ENCODE measurements around the gene CDKN2B-AS1. TPM values are rescaled to one million over a fixed set of nuclear protein-coding genes. Genes with fewer than 3 reads are reported as not detected.
A peak's percentile ranks its signal among the peaks of the same experiment; 100 is the strongest.

Gene CDKN2B-AS1
- total RNA-seq, 1 donor from 2014 or later = 1.4 TPM

DNA sequence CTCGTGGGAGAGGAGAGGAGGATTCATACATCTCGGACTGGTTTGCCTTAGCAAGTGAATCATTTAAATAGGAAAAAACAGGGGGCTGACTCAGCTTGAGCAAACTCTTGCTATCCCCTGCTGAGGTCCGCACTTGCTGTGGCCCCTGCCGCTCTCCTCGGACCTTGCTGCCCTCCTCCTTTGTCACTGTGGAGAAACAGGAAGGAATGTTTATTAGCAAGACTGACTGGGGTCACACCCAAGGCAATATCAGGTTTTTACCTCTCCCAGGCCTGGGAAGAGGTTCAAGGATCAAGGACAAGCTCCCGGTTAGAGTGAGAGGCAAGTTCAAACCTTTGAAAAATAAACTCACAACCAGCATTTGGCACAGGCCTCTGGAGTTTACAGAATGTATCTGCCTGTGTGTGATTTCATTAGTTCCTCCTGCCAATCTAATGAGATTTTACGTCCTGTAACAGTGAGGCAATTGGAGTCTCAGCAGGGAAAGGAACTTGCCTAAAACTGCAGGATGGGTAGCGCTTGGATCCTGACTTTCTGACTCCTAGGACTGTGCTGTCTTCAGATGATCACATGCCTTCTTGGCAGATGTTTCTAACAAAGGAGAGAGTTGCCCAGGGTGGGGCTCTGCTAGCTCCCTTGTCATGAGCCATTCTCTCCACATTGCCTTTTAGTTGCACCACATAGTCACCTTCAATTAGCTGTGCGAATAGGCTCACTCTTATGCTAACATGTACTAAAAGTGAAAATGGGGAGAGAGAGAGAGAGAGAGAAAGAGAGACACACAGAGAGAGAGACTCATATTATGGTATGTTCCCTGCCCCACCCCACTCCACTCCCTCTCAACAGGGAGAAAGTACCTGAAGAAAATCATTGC, 123.2 kb downstream of the CDKN2B-AS1 start:
- DNase-seq (ENCODE audit: low read depth in 2 of 2) = peak in 1 of 2 donors; percentile 95

DNA sequence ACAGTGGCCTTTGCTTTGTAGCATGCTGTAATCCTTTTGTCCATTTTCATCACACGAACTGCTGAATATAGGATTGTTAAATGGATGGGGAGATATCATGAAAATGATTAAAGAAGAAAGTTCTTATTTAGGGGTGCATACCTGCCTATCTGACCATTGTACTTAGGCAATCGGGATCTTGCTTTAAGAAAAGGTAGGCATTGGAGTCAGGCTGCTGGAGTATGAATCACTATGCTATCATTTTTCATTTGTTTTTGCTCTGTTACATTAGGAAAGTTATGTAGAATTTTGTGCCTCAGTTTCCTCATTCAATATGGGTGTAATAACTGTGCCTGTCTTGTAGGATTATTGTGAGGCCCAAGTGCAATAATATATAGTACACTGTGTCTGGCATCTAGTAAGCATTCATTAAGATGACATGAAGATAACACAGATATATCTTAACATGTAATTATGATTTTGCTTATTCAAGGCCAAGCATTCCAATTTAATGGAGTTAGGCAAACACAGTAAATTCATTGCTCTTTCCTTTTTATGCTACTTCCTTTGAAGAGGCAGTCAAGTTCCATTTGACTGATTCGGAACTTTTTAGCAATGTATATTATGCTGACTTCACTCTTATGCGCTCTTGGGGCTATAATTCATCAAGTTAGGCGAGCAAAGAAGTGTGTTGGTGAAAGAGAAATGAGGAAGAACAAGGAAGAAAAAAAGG, 124.4 kb downstream of the CDKN2B-AS1 start:
- no peak for DNase-seq (ENCODE audit: low read depth in 2 of 2)

DNA sequence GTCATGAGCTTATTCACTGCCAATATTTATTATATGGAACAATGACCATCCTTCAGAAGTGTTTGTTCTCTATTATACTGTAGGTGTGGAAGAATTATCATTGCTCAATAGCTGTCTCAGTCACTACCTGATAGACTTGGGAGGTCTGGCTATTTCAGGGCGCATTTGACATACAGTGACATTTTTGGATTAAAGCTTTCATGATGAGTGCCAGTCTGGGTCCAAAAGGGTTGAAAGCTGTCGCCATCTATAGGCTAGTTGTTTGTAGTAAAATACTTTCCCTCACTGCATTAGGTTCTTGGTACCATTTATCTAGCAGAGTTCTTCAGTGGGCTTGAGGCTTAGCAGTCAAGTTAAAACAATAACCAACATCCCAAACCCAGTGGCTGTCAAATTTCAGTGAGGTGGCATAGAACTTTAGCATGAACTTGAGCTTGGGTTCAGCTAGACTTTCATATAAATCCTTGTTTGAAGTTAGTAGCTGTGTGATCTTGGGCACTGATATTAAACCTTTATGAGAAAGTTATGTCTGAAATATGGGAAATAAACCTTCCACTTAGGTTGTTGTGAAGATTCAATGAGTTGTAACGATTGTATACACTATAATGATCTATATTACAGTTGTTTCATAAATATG, 125.0 kb downstream of the CDKN2B-AS1 start:
- peak in 1 of 2 donors; percentile 59 for DNase-seq (ENCODE audit: low read depth in 2 of 2)

DNA sequence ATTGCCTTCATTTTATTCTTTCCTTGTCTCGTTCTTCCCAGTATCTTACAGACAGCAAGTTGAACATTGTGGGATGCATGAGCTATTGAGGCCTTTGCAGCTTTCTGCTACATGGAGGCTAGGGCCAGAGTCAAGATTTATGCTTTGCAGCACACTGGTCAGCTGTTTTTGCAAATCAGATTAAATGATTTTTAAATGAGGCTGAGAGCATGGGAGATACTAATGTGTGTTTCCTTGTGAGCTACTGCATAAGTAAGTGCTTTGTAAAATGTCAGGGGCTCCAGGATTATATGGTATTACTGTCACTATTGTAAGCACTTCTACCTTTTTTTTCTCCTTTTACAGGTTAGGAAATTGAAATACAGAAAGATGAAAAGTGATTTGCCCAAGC, 125.6 kb downstream of the CDKN2B-AS1 start:
- DNase-seq (ENCODE audit: low read depth in 2 of 2) = no peak

DNA sequence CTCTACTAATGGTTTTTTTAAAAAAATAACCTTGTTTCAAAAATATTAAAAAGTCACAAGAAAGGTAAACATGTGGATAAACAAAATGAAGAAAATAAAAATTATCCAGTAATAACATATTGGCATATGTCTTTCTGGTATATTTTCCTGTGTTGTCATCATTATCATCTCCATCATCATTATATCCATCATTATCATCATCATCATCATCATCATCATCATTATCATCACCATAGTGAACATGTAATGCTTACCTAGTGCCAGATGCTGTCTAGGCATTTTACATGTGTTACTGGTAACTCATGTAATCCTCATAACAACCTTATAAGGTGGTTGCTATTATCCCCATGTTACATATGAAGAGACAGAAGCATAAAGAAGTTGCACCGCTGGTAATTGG, 126.0 kb downstream of the CDKN2B-AS1 start:
- DNase-seq (ENCODE audit: low read depth in 2 of 2) = no peak

DNA sequence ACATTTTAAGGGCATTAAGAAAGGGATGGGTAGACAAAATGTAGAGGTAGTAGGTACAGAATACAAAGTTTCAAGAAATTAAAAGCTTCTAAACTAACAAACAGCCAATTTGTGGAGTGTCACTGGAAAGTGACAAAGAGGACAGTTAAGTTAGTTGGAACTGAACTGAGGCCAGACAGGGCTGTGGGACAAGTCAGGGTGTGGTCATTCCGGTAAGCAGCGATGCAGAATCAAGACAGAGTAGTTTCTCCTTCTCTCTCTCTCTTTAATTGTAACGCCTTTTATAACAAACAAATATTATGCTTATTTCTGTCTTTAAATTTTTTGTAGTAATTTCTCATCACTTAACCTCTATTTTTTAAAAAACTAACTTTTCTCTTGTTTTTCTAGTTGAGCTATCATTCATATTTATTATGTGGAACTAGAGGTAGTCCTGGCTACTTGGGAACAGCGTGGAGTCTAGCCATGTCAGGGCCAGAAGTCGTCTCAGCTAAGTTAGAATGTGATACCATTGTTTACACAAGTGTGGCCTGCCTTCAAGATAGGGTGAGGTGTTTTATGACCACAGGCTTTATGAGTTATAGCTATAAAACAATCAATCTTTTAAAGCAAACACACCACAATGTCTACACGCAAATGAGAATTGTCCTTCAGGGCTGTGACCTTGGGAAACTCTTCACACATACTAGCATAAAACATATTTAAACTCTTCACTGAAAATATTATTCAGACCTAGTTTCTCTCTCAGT, 129.8 kb downstream of the CDKN2B-AS1 start:
- DNase-seq (ENCODE audit: low read depth in 2 of 2) = peak in 1 of 2 donors; percentile 39

DNA sequence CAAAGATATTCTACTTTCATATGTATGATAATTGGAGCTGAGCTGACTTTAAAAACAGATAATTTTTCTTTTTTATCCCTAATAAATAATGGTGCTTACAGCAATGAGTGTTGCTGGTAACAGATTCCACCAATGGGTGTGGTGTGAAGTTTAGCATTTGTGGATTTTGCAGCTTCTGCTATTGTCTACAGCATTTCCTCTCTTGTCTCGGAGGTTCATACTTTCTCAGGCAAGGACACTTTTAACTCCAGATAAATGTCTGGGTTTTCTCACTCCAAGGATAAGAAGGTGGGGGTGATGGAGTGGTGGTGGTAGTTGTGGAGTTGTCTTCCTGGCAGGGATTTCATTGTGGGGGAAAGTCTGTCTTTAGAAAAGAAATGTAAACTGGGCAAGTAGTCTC, 134.5 kb downstream of the CDKN2B-AS1 start:
- DNase-seq (ENCODE audit: low read depth in 2 of 2) = peak in 1 of 2 donors; percentile 24

DNA sequence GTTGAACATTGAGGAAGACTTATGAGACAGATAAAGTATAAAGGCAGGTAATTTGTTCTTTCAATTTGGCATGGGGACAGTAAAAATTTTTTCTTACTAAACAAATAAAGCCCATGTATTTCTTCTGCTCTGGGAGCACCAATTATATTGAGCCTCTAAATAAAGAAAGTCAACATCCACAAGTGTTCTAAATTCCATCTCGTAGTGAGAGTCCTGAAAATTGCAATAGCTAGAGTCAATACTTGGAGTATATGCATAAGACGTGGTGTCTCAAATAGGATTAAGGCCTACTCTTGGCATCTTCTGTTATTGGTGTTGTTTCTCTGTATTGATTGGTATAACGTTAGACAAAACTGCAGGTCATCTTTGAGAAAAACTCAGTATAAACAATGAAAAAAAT, 135.0 kb downstream of the CDKN2B-AS1 start:
- no peak for DNase-seq (ENCODE audit: low read depth in 2 of 2)

DNA sequence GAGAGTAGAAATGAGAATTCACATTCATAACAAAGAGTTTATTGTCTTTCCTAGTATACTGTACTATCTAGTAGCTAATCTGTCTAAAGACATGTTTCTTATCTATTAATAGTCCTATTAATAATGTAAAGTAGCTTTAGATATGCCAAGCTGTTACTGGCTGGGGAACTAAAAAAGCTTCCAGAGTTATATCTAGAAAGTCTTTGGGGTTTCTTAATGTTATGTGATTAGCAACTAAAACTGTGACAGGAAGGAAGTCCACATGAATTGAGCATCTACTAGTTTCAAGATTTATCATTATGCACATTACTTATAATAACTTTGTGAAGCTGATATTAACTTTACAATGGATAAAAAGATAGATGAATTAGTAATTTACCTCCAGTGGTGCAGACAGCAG, 137.2 kb downstream of the CDKN2B-AS1 start:
- DNase-seq (ENCODE audit: low read depth in 2 of 2) = no peak

DNA sequence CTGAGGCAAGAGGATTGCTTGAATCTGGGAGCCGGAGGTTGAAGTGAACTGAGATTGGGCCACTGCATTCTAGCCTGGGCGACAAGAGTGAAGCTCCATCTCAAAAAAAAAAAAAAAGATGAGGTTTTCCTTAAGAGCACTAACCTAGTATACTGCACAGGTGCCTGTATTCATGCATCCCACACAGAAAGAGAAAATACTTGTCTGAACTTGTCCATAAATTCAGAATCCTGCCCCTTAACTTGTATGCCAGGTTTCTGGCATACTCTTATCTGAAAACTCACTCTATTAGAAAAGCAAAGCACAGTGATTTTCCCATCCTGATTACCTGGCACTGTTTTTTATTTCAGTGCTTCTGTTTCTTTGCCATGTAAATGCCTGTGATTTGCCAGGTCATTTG, 139.8 kb downstream of the CDKN2B-AS1 start:
- no peak for DNase-seq (ENCODE audit: low read depth in 2 of 2)

DNA sequence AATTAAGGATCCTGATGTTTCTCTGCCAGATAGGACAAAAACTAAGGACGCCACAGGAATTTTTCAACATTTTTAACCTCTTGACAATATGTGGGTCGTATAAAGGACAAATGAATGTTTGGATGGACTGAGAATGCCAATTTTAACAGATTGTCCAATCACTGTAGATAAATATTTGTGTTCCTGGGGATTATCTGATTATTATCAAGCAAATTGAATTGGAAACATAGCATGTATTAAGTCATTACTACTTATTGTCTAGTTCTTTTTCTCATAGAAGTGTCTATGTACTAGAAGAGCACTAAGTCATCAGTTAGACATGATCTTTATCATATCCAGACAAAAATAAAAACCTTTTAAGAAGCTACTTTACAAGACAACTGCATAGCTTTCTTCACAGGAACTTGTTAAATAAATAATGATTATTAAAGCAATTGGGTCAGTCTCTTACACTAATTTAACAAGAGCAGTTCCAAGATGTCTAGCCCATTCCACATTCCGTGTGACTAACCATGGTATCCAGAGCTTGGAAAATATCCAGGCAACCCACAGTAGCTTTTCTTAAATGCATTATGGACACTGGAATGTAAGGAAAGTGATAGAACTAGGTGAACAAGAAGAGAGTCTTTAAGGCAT, 142.0 kb downstream of the CDKN2B-AS1 start:
- DNase-seq (ENCODE audit: low read depth in 2 of 2) = no peak

DNA sequence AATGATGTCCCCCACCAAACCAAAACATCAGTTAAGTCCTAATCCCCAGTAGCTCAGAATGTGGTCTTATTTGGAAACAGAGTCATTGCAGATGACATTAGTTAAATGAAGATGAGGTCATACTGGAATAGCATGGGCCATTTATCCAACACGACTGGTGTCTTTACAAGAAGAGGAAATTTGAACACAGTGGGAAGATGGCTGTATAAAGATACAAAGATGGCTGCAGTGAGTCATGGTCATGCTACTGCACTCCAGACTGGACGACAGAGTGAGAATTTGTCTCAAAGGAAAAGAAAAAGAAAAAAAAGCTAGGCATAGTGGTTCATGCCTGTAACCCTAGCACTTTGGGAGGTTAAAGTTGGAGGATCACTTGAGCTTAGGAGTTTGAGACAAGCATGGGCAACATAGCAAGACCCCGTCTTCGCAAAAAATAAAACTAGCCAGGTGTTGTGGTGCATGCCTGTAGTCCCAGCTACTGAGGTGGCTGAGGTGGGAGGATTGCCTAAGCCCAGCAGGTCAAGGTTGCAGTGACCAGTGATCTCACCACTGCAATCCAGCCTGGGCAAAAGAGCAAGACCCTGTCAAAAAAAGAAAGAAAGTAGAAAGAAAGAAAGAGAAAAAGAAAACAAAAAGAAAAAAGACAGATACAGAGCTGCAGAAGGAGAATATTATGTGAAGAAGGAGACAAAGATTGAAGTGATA, 144.5 kb downstream of the CDKN2B-AS1 start:
- no peak for DNase-seq (ENCODE audit: low read depth in 2 of 2)

DNA sequence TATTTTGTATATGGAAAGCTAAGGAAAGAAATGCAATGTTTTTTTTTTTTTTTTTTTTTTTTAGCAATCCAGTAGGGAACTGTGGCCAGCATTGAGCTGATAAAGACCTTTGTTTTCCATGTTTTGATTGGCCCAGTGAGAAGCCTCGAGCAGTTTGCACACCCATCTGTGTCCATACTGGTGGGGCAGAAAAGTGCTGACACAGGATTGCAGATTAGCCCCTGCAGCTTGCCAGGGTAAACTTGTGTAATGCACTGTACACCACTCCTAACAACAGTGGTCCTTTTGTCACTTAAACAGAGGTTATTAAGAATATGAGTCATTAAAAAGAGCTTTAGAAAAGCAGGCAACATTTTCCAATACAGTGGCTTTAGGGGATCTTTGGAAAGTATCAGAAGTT, 147.3 kb downstream of the CDKN2B-AS1 start:
- peak; percentile 71 to 78 for DNase-seq (ENCODE audit: low read depth in 2 of 2)

DNA sequence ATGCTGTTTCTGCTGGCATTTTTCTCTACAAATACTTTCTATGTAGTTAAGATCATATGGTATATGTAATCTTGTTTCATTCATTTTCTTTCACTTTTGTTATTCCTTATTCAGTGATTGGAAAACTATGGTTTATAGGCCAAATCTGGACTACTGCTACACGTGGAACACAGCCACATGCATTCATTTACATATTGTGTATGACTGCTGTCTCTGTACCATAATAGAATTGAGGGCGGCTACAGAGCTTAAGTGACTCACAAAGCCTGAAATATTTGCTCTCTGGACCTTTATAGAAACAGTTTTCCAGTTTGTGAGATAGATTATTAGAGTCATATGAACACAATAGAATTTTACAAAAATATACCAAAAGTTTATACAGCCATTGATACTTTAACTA, 148.1 kb downstream of the CDKN2B-AS1 start:
- DNase-seq (ENCODE audit: low read depth in 2 of 2) = peak in 1 of 2 donors; percentile 68

DNA sequence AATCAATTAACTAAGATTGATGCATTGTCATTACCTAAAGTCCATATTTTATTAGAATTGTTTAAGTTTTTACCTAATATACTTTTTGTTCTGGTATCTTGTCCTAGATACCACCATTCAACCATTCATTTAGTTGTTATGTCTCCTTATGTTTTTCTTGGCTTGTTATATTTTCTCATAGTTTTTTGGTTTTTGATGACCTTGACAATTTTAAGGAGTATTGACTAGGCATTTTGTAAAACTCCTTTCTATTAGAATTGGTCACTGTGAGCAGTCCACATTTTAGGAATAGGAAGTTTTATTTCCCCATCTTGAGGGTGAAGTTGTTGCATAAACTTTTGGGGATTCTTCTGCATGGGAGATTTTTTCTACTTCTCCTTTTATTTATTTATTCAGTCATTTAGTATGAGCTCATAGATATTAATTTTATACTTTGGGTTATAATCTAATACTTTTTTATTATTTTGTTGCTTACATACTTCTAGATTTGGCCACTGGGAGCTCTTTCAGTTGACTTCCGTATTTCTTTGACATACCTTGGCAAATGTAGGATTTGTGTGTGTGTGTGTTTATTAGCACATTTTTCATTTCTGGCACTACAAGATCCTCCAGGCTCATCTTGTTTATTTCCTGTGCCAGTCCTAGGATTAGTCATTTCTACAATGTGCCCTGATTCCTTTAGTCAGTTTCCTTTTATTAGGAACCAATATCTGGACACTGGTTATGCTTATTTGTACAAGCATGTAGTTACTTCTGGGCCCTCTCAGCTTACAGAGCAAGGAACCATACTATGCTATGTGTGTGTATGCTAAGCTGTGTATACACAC, 149.4 kb downstream of the CDKN2B-AS1 start:
- DNase-seq (ENCODE audit: low read depth in 2 of 2) = peak in 1 of 2 donors; percentile 61

DNA sequence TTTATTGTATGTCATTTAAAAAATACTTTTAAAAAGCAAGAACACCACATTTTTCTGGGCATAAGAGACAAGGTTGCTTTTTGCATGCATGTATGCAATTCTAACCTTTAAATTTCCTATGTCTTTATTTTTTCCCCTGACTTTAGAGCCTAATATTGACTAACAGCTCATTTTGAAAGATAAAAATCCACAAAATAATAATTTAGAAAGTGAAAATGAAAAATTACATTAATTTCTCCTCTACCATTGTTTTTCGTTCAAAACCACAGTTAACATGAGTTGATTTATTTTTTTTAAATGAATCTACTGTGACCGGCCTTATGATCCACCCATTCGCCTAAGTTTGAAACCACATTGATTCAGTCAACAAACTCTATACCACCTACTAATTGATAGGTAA, 152.0 kb downstream of the CDKN2B-AS1 start:
- no peak for DNase-seq (ENCODE audit: low read depth in 2 of 2)

DNA sequence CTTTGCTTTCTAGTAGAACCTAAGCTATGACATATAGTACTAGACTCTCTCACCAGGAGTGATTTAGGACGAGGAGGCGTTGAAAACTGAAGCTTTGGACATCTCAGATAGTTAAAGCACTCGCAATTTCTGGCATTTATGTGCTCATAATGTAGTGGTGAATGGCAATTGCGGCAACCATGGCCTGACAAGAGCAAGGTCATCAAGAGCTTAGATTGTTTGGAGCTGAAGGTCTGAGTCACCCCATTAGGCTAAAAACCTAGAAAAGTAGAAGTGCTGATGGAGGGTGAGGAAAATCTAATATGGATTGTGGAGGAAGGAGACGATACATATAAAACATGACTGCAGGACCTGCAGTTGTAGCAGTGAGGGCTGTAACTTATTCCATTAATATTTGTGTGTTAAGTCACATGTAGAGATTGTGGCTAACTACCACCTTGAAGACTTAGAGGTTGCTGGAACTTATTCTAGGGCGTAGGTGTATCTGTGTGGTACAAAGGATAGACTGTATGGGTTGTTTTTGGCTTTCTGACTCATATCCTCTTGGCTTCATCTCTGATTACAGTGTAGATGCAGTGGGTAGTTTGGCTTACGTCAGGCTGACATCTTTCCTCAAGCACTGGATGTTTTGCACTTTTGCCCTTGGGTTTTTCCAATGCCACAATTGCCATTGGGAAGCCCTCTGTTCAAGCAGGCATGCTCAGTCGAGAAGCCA, 153.4 kb downstream of the CDKN2B-AS1 start:
- DNase-seq (ENCODE audit: low read depth in 2 of 2) = peak; percentile 53 to 86

DNA sequence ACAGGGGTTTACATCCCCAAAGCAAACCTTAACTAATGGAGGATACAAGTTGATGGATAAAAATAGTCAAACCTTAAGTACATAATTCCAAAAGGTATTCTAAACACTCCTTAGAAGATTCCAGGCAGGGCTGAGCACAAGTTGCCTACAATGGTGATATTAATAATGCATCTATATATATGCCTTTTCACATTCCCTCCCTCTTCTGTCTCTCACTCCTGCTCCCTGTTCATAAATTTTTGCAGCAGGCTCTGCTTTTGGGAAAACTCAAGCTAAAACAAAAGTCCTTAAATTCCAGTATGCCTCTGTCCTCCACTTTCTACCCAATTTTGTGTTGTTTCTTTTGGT, 153.9 kb downstream of the CDKN2B-AS1 start:
- no peak for DNase-seq (ENCODE audit: low read depth in 2 of 2)
